ENCODE measurements around the gene SOD1.

DNA sequence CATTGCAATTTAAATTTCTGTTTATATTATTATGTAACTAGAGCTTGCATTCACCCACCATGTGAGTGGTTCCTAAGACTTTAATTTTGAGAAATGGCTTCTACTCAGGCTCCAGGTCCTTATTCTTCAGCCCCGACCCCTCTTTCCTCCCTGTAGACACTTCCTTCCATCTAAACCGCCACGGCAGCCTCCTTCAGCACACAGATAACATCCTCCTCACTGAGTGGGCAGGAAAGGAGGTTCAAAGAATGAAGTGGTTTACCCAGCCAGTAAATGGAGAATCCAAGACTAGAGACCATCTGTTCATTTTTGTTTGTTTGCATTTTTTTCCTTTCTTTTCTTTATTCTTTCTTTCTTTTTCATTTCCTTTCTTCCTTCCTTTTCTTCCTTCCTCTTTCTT lies 37.1 kb upstream of the SOD1 start:
- no peak for TF ChIP-seq EZH2 (IDR thresholded peaks at IDR 0.05; ENCODE audit: borderline replicate concordance)
- TF ChIP-seq, protein P1, sequence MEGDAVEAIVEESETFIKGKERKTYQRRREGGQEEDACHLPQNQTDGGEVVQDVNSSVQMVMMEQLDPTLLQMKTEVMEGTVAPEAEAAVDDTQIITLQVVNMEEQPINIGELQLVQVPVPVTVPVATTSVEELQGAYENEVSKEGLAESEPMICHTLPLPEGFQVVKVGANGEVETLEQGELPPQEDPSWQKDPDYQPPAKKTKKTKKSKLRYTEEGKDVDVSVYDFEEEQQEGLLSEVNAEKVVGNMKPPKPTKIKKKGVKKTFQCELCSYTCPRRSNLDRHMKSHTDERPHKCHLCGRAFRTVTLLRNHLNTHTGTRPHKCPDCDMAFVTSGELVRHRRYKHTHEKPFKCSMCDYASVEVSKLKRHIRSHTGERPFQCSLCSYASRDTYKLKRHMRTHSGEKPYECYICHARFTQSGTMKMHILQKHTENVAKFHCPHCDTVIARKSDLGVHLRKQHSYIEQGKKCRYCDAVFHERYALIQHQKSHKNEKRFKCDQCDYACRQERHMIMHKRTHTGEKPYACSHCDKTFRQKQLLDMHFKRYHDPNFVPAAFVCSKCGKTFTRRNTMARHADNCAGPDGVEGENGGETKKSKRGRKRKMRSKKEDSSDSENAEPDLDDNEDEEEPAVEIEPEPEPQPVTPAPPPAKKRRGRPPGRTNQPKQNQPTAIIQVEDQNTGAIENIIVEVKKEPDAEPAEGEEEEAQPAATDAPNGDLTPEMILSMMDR (IDR thresholded peaks at IDR 0.05; ENCODE audit: poor library complexity): no peak
